GM23338 (cell line): ENCODE data around the gene IGSF21. TPM values are rescaled to one million over a fixed set of nuclear protein-coding genes. Genes with fewer than 3 reads are reported as not detected.

Source experiments
- ATAC-seq: fragments of 200-7000 bp; cut with Tn5 transposase; 3 replicates; pipeline ENCODE4 v1.9.1; 2020
- DNase-seq: peaks from one replicate; pipeline ENCODE4 v3.0.0-alpha.2; 2015; ENCODE audit warnings: low spot score
- H2AFZ ChIP-seq: fragments of 200-600 bp; sonication (generic); 2 replicates; pipeline ENCODE4 v1.8.0; 2016; ENCODE audit warnings: antibody characterized with exemption, mild to moderate bottlenecking, moderate library complexity
- H3F3A ChIP-seq: fragments of 200-600 bp; sonication (generic); replicated peaks from 2 replicates; pipeline ENCODE4 v1.8.0; 2017; ENCODE audit warnings: antibody characterized with exemption, mixed run types, low read depth
- H3K27ac ChIP-seq: fragments of 200-600 bp; sonication (generic); 2 replicates; pipeline ENCODE4 v1.6.1; 2016; ENCODE audit warnings: low read depth
- H3K27me3 ChIP-seq: fragments of 200-600 bp; sonication (generic); 2 replicates; pipeline ENCODE4 v1.8.0; 2016; ENCODE audit warnings: mild to moderate bottlenecking, mixed run types, moderate library complexity; ENCODE audit not compliant: insufficient read depth
- H3K36me3 ChIP-seq: fragments of 200-600 bp; sonication (generic); 2 replicates; pipeline ENCODE4 v1.8.0; 2016; ENCODE audit warnings: mild to moderate bottlenecking; ENCODE audit not compliant: insufficient read depth
- H3K4me1 ChIP-seq: fragments of 200-600 bp; sonication (generic); 2 replicates; pipeline ENCODE4 v1.8.0; 2016; ENCODE audit warnings: mild to moderate bottlenecking, moderate library complexity; ENCODE audit not compliant: insufficient read depth
- H3K4me2 ChIP-seq: fragments of 200-600 bp; sonication (generic); 2 replicates; pipeline ENCODE4 v1.7.1; 2017; ENCODE audit warnings: mixed run types
- H3K4me3 ChIP-seq: fragments of 200-600 bp; sonication (generic); 2 replicates; pipeline ENCODE4 v1.6.1; 2016; ENCODE audit warnings: mixed run types
- H3K79me2 ChIP-seq: fragments of 200-600 bp; sonication (generic); replicated peaks from 2 replicates; pipeline ENCODE4 v1.8.0; 2017; ENCODE audit warnings: mild to moderate bottlenecking; ENCODE audit not compliant: insufficient read depth
- H3K9me2 ChIP-seq: fragments of 200-600 bp; sonication (generic); 2 replicates; pipeline ENCODE4 v1.8.0; 2017; ENCODE audit not compliant: insufficient read depth
- H4K20me1 ChIP-seq: fragments of 200-600 bp; sonication (generic); replicated peaks from 2 replicates; pipeline ENCODE4 v1.8.0; 2017; ENCODE audit warnings: mild to moderate bottlenecking; ENCODE audit not compliant: insufficient read depth
- H3K27ac Mint-ChIP-seq: 2 replicates; pipeline ENCODE4 v1.8.0; 2020; ENCODE audit warnings: inconsistent platforms, mild to moderate bottlenecking, moderate library complexity, mixed read lengths
- H3K27me3 Mint-ChIP-seq: 3 replicates; pipeline ENCODE4 v1.8.0; 2022; ENCODE audit warnings: low read depth, mild to moderate bottlenecking, moderate library complexity, mixed read lengths, inconsistent platforms; ENCODE audit not compliant: insufficient read depth, poor library complexity
- H3K36me3 Mint-ChIP-seq: 3 replicates; pipeline ENCODE4 v1.8.0; 2021; ENCODE audit warnings: low read depth, mild to moderate bottlenecking, inconsistent platforms, moderate library complexity, mixed read lengths
- H3K4me1 Mint-ChIP-seq: 3 replicates; pipeline ENCODE4 v1.8.0; 2020; ENCODE audit warnings: mild to moderate bottlenecking, inconsistent platforms, mixed read lengths
- H3K4me3 Mint-ChIP-seq: 3 replicates; pipeline ENCODE4 v1.8.0; 2021; ENCODE audit warnings: moderate library complexity, mild to moderate bottlenecking, inconsistent platforms, mixed read lengths
- H3K9me3 Mint-ChIP-seq: 3 replicates; pipeline ENCODE4 v1.8.0; 2020; ENCODE audit warnings: moderate library complexity, mild to moderate bottlenecking, inconsistent platforms, mixed read lengths
- CREB1 ChIP-seq: fragments of 250-450 bp; sonication (Bioruptor Pico); IDR thresholded peaks from 2 replicates; pipeline ENCODE4 v1.5.0; 2020; ENCODE audit warnings: low read depth, mild to moderate bottlenecking, moderate library complexity
- NANOG ChIP-seq: IDR thresholded peaks from 2 replicates; pipeline ENCODE4 v1.6.1; 2016; ENCODE audit warnings: antibody characterized with exemption, borderline replicate concordance
- POLR2AphosphoS5 ChIP-seq: IDR thresholded peaks from 2 replicates; pipeline ENCODE4 v1.6.1; 2016; ENCODE audit warnings: antibody characterized with exemption, low read depth
- ZNF114 ChIP-seq: fragments of 250-450 bp; sonication (Bioruptor Pico); IDR thresholded peaks from 2 replicates; pipeline ENCODE4 v1.5.0; 2020; ENCODE audit warnings: mild to moderate bottlenecking, moderate library complexity
- ZNF331 ChIP-seq: fragments of 250-450 bp; sonication (Bioruptor Pico); IDR thresholded peaks from 2 replicates; pipeline ENCODE4 v1.5.0; 2020; ENCODE audit warnings: low read depth, mild to moderate bottlenecking, moderate library complexity
- polyA plus RNA-seq: library from polyadenylated mRNA; unstranded; fragments of >200 nt; fragmentation: Nextera tagmentation; extraction: Ambion mirVana; gene quantifications from 2 replicates; pipeline ENCODE4 v1.2.1, GENCODE V29; 2016
- total RNA-seq: library from RNA; depleted of rRNA; stranded (reverse); fragments of >200 nt; shearing (Covaris generic); gene quantifications from 2 replicates; pipeline ENCODE4 v1.2.3, GENCODE V29; 2014
- TF ChIP-seq, protein P1 (sequence below): IDR thresholded peaks from one replicate; pipeline ENCODE4 v1.6.1; 2018; ENCODE audit warnings: antibody characterized with exemption; ENCODE audit not compliant: unreplicated experiment
- TF ChIP-seq, protein P2 (sequence below): fragments of 250-450 bp; sonication (Bioruptor Pico); IDR thresholded peaks from 2 replicates; pipeline ENCODE4 v1.5.0; 2020; ENCODE audit warnings: mild to moderate bottlenecking, moderate library complexity
- TF ChIP-seq, protein P3 (sequence below): IDR thresholded peaks from 2 replicates; pipeline ENCODE4 v1.6.1; 2016; ENCODE audit warnings: antibody characterized with exemption

The IGSF21 gene
- total and polyA plus RNA-seq, 2 experiments from 2014 or later, result 15.6 to 15.7 TPM

DNA sequence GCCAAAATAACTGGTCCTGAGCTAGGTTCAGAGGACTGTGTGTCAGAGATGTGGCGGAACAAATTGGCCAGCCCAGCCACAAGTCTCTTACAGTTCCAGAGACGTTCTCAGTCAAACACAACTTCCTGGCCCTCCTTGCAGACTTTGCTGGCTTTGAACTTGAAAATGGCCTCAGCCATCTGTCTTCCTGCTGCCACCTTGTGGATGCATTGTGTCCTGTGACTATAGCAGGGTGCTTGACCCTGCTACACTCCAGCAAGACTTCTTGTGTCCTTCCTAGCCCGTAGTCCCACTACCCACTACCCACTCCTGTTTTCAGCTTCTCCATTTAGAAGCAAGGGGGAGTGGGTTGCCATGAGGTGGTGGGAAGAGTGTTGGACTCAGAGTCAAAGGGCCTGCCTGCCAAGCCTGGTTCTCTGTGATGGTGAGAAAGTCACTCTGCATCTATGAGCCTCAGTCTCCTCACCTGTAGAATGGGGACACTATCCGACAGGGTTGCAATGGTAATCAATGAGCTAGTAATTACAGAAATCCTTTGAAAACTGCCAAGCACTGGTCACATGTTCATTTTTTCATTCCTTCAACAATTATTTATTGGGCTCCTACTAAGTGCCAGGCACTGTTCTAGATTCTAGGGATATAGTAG, 109.9 kb downstream of the IGSF21 start (continued):
- TF ChIP-seq, protein P1, sequence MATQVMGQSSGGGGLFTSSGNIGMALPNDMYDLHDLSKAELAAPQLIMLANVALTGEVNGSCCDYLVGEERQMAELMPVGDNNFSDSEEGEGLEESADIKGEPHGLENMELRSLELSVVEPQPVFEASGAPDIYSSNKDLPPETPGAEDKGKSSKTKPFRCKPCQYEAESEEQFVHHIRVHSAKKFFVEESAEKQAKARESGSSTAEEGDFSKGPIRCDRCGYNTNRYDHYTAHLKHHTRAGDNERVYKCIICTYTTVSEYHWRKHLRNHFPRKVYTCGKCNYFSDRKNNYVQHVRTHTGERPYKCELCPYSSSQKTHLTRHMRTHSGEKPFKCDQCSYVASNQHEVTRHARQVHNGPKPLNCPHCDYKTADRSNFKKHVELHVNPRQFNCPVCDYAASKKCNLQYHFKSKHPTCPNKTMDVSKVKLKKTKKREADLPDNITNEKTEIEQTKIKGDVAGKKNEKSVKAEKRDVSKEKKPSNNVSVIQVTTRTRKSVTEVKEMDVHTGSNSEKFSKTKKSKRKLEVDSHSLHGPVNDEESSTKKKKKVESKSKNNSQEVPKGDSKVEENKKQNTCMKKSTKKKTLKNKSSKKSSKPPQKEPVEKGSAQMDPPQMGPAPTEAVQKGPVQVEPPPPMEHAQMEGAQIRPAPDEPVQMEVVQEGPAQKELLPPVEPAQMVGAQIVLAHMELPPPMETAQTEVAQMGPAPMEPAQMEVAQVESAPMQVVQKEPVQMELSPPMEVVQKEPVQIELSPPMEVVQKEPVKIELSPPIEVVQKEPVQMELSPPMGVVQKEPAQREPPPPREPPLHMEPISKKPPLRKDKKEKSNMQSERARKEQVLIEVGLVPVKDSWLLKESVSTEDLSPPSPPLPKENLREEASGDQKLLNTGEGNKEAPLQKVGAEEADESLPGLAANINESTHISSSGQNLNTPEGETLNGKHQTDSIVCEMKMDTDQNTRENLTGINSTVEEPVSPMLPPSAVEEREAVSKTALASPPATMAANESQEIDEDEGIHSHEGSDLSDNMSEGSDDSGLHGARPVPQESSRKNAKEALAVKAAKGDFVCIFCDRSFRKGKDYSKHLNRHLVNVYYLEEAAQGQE, result no peak
- no peak for TF ChIP-seq POLR2AphosphoS5

DNA sequence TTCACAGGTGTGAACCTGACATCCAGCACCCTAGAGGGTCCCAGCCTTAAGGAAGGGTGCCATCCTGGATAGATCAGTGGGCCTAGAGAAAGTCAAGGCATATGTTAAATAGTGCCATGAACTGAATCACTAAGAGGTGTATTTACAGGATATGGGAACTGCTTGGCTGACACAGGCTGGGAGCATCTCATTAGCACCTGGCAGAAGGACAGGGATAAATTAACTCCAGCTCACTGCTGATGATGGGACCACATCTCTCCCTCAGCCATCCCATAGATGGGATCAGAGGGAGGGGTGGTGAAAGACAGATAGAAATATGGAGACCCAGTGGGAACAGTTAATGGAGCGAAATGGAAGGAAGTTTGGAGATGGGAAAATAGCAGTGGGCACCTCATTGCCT, 122.0 kb downstream of the IGSF21 start:
- no peaks in the 10 kb centered on the region for H4K20me1 ChIP-seq
- 0 out of 2 replicates have a peak, but pooled peaks cover 3% of the 10 kb centered on the region for H3F3A ChIP-seq
- H3K36me3 Mint-ChIP-seq, result peaks cover 48% of the 10 kb centered on the region
- no peak overlapping the region for H2AFZ ChIP-seq
- H3K79me2 ChIP-seq, result no peaks in the 10 kb centered on the region
- ATAC-seq (no peak), DNase-seq (no peak)
- H3K9me3 Mint-ChIP-seq, result peaks cover 27% of the 10 kb centered on the region
- H3K27ac ChIP-seq, result no peak overlapping the region
- H3K4me3 ChIP-seq, result no peak overlapping the region
- peaks cover 6% of the 10 kb centered on the region for H3K27me3 Mint-ChIP-seq
- H3K4me2 ChIP-seq, result no peak overlapping the region
- peaks cover 13% of the 10 kb centered on the region for H3K4me1 ChIP-seq
- peaks cover 19% of the 10 kb centered on the region for H3K4me1 Mint-ChIP-seq
- no peak overlapping the region for H3K4me3 Mint-ChIP-seq
- H3K27me3 ChIP-seq, result no peaks in the 10 kb centered on the region
- H3K27ac Mint-ChIP-seq, result no peak overlapping the region
- H3K36me3 ChIP-seq, result peaks cover 4% of the 10 kb centered on the region; the same call in 1 of the 2 replicates
- no peaks in the 10 kb centered on the region; the same call in 1 of the 2 replicates for H3K9me2 ChIP-seq
- TF ChIP-seq CREB1 (CRISPR knock-in tag) (no peak), ZNF331 (CRISPR knock-in tag) (no peak), NANOG (no peak), ZNF114 (CRISPR knock-in tag) (no peak)
- TF ChIP-seq, protein P2, sequence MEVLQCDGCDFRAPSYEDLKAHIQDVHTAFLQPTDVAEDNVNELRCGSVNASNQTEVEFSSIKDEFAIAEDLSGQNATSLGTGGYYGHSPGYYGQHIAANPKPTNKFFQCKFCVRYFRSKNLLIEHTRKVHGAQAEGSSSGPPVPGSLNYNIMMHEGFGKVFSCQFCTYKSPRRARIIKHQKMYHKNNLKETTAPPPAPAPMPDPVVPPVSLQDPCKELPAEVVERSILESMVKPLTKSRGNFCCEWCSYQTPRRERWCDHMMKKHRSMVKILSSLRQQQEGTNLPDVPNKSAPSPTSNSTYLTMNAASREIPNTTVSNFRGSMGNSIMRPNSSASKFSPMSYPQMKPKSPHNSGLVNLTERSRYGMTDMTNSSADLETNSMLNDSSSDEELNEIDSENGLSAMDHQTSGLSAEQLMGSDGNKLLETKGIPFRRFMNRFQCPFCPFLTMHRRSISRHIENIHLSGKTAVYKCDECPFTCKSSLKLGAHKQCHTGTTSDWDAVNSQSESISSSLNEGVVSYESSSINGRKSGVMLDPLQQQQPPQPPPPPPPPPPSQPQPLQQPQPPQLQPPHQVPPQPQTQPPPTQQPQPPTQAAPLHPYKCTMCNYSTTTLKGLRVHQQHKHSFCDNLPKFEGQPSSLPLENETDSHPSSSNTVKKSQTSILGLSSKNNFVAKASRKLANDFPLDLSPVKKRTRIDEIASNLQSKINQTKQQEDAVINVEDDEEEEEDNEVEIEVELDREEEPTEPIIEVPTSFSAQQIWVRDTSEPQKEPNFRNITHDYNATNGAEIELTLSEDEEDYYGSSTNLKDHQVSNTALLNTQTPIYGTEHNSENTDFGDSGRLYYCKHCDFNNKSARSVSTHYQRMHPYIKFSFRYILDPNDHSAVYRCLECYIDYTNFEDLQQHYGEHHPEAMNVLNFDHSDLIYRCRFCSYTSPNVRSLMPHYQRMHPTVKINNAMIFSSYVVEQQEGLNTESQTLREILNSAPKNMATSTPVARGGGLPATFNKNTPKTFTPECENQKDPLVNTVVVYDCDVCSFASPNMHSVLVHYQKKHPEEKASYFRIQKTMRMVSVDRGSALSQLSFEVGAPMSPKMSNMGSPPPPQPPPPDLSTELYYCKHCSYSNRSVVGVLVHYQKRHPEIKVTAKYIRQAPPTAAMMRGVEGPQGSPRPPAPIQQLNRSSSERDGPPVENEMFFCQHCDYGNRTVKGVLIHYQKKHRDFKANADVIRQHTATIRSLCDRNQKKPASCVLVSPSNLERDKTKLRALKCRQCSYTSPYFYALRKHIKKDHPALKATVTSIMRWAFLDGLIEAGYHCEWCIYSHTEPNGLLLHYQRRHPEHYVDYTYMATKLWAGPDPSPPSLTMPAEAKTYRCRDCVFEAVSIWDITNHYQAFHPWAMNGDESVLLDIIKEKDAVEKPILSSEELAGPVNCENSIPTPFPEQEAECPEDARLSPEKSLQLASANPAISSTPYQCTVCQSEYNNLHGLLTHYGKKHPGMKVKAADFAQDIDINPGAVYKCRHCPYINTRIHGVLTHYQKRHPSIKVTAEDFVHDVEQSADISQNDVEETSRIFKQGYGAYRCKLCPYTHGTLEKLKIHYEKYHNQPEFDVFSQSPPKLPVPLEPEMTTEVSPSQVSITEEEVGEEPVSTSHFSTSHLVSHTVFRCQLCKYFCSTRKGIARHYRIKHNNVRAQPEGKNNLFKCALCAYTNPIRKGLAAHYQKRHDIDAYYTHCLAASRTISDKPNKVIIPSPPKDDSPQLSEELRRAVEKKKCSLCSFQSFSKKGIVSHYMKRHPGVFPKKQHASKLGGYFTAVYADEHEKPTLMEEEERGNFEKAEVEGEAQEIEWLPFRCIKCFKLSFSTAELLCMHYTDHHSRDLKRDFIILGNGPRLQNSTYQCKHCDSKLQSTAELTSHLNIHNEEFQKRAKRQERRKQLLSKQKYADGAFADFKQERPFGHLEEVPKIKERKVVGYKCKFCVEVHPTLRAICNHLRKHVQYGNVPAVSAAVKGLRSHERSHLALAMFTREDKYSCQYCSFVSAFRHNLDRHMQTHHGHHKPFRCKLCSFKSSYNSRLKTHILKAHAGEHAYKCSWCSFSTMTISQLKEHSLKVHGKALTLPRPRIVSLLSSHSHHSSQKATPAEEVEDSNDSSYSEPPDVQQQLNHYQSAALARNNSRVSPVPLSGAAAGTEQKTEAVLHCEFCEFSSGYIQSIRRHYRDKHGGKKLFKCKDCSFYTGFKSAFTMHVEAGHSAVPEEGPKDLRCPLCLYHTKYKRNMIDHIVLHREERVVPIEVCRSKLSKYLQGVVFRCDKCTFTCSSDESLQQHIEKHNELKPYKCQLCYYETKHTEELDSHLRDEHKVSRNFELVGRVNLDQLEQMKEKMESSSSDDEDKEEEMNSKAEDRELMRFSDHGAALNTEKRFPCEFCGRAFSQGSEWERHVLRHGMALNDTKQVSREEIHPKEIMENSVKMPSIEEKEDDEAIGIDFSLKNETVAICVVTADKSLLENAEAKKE (CRISPR knock-in tag), result no peak
- TF ChIP-seq, protein P1, result no peak
- TF ChIP-seq, protein P3, sequence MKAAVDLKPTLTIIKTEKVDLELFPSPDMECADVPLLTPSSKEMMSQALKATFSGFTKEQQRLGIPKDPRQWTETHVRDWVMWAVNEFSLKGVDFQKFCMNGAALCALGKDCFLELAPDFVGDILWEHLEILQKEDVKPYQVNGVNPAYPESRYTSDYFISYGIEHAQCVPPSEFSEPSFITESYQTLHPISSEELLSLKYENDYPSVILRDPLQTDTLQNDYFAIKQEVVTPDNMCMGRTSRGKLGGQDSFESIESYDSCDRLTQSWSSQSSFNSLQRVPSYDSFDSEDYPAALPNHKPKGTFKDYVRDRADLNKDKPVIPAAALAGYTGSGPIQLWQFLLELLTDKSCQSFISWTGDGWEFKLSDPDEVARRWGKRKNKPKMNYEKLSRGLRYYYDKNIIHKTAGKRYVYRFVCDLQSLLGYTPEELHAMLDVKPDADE, result no peak
